ENCODE results near the gene ASH1L.

- no peak for TF ChIP-seq CTCF (IDR thresholded peaks at IDR 0.05; ENCODE audit: low read depth, low read length)
- no peak for TF ChIP-seq MAX (IDR thresholded peaks at IDR 0.05; ENCODE audit: low read depth, low read length)
- no peak for TF ChIP-seq POLR2A (IDR thresholded peaks at IDR 0.05; ENCODE audit: extremely low read depth, insufficient read length)
- no peak for TF ChIP-seq MYC (IDR thresholded peaks at IDR 0.05; ENCODE audit: low read depth, low read length)
Observed at GRCh38 chr1:155424091-155424490, 138.5 kb downstream of the ASH1L start.
